Progenitor cell of endocrine pancreas (in vitro differentiated cells): ENCODE measurements around the gene ZFAND4. TPM values are rescaled to one million over a fixed set of nuclear protein-coding genes. Genes with fewer than 3 reads are reported as not detected.
"Not testable (repeated sequence)": the region's sequence is repeated elsewhere in the genome, so short reads cannot be mapped to it uniquely, and the experiment has no call there.

Experiments
- DNase-seq: peaks from one replicate; pipeline ENCODE4 v3.0.0; 2021; ENCODE audit warnings: low spot score; ENCODE audit not compliant: unreplicated experiment
- H3K27ac Mint-ChIP-seq: 2 replicates; pipeline ENCODE4 v1.8.0; 2021; ENCODE audit warnings: mild to moderate bottlenecking, moderate library complexity, mixed read lengths
- H3K27me3 Mint-ChIP-seq: 2 replicates; pipeline ENCODE4 v1.8.0; 2021; ENCODE audit warnings: mixed read lengths
- H3K36me3 Mint-ChIP-seq: 2 replicates; pipeline ENCODE4 v1.8.0; 2022; ENCODE audit warnings: mixed read lengths; ENCODE audit not compliant: insufficient read depth
- H3K4me1 Mint-ChIP-seq: 2 replicates; pipeline ENCODE4 v1.8.0; 2021; ENCODE audit warnings: low read depth, mixed read lengths
- H3K4me3 Mint-ChIP-seq: 2 replicates; pipeline ENCODE4 v1.8.0; 2021; ENCODE audit warnings: low read depth, mild to moderate bottlenecking, moderate library complexity, mixed read lengths
- H3K9me3 Mint-ChIP-seq: 2 replicates; pipeline ENCODE4 v1.8.0; 2021; ENCODE audit warnings: low read depth, mixed read lengths
- CTCF ChIP-seq: fragments of 200-600 bp; sonication (generic); IDR thresholded peaks from one replicate; pipeline ENCODE4 v1.5.0; 2021; ENCODE audit warnings: antibody characterized with exemption, mild to moderate bottlenecking; ENCODE audit not compliant: unreplicated experiment
- long read RNA-seq: library from polyadenylated mRNA; unstranded; transcript quantifications from one replicate; pipeline ENCODE4 v2.0.0, GENCODE V29; 2020
- total RNA-seq: library from RNA; stranded (reverse); gene quantifications from 2 replicates; pipeline ENCODE4 v1.2.1, GENCODE V29; 2021

The ZFAND4 gene
- total RNA-seq, result 26.2 and 27.9 TPM in 2 replicates
- long read RNA-seq, partial matches to known transcripts, result 2 of 14 reads
- long read RNA-seq, other reads (novel, unspliced or antisense), result 12 of 14 reads

- Mint-ChIP-seq H3K27me3 (no peaks in the 10 kb centered on the region), H3K4me3 (peak within 1 kb of the TSS; percentile 83), H3K36me3 (no peaks in the 10 kb centered on the region), H3K27ac (peak within 1 kb of the TSS; percentile 92), H3K9me3 (peaks cover 3% of the 10 kb centered on the region), H3K4me1 (peaks cover 23% of the 10 kb centered on the region)
- TF ChIP-seq CTCF, result peak; percentile 71
- DNase-seq, result peak; percentile 97
These were observed at the start of gene ZFAND4 for GRCh38 chr10:45672181-45673073. Gene ZFAND4 (minus strand): TSS chr10:45672772. CDS start chr10:45663725, 9,047 bp downstream.

- not testable (repeated sequence) for H3K4me3 Mint-ChIP-seq, H3K4me1 Mint-ChIP-seq, H3K9me3 Mint-ChIP-seq, H3K36me3 Mint-ChIP-seq, H3K27ac Mint-ChIP-seq, DNase-seq
- peaks cover 20% of the 10 kb centered on the region for H3K27me3 Mint-ChIP-seq
These were observed 48.9 kb upstream of the ZFAND4 start for GRCh38 chr10:45721503-45721902.

GRCh38 chr10:45717642-45718041 lies 45.1 kb upstream of the ZFAND4 start:
- H3K27ac Mint-ChIP-seq, H3K4me1 Mint-ChIP-seq, DNase-seq, H3K9me3 Mint-ChIP-seq, H3K4me3 Mint-ChIP-seq, H3K36me3 Mint-ChIP-seq: not testable (repeated sequence)
- H3K27me3 Mint-ChIP-seq, result peaks cover 22% of the 10 kb centered on the region

- H3K27me3 Mint-ChIP-seq, result peaks cover 19% of the 10 kb centered on the region
- H3K4me3 Mint-ChIP-seq, H3K27ac Mint-ChIP-seq: not testable (repeated sequence)
These were observed 44.5 kb upstream of the ZFAND4 start for GRCh38 chr10:45717053-45717452.

GRCh38 chr10:45711223-45711622 lies 38.7 kb upstream of the ZFAND4 start:
- DNase-seq, H3K4me1 Mint-ChIP-seq, H3K27ac Mint-ChIP-seq, H3K4me3 Mint-ChIP-seq, H3K36me3 Mint-ChIP-seq, H3K9me3 Mint-ChIP-seq, H3K27me3 Mint-ChIP-seq: not testable (repeated sequence)

More at GRCh38 chr10:45717053-45717452, 44.5 kb upstream of the ZFAND4 start:
- H3K4me1 Mint-ChIP-seq, DNase-seq, H3K36me3 Mint-ChIP-seq, H3K9me3 Mint-ChIP-seq: not testable (repeated sequence)

- H3K27me3 Mint-ChIP-seq, H3K36me3 Mint-ChIP-seq, H3K4me3 Mint-ChIP-seq, H3K27ac Mint-ChIP-seq, H3K4me1 Mint-ChIP-seq, DNase-seq, H3K9me3 Mint-ChIP-seq: not testable (repeated sequence)
These were observed 37.7 kb upstream of the ZFAND4 start for GRCh38 chr10:45710200-45710796.

GRCh38 chr10:45678467-45678866 lies 5.9 kb upstream of the ZFAND4 start:
- DNase-seq, H3K9me3 Mint-ChIP-seq, H3K4me3 Mint-ChIP-seq, H3K27me3 Mint-ChIP-seq, H3K36me3 Mint-ChIP-seq, H3K27ac Mint-ChIP-seq, H3K4me1 Mint-ChIP-seq: not testable (repeated sequence)

GRCh38 chr10:45675388-45675787 lies 2.8 kb upstream of the ZFAND4 start:
- no peak overlapping the region for H3K4me3 Mint-ChIP-seq
- H3K27me3 Mint-ChIP-seq, result no peaks in the 10 kb centered on the region
- peaks cover 13% of the 10 kb centered on the region for H3K4me1 Mint-ChIP-seq
- DNase-seq, result no peak
- no peaks in the 10 kb centered on the region for H3K36me3 Mint-ChIP-seq
- peaks cover 3% of the 10 kb centered on the region for H3K9me3 Mint-ChIP-seq
- no peak overlapping the region for H3K27ac Mint-ChIP-seq
- no peak for TF ChIP-seq CTCF
